ENCODE results near the gene CRB3. TPM values are rescaled to one million over a fixed set of nuclear protein-coding genes. Genes with fewer than 3 reads are reported as not detected.
"Not testable (repeated sequence)": the region's sequence is repeated elsewhere in the genome, so short reads cannot be mapped to it uniquely, and the experiment has no call there.

The CRB3 gene
- total RNA-seq, 1 experiment from 2014 or later: 53.9 TPM

DNA sequence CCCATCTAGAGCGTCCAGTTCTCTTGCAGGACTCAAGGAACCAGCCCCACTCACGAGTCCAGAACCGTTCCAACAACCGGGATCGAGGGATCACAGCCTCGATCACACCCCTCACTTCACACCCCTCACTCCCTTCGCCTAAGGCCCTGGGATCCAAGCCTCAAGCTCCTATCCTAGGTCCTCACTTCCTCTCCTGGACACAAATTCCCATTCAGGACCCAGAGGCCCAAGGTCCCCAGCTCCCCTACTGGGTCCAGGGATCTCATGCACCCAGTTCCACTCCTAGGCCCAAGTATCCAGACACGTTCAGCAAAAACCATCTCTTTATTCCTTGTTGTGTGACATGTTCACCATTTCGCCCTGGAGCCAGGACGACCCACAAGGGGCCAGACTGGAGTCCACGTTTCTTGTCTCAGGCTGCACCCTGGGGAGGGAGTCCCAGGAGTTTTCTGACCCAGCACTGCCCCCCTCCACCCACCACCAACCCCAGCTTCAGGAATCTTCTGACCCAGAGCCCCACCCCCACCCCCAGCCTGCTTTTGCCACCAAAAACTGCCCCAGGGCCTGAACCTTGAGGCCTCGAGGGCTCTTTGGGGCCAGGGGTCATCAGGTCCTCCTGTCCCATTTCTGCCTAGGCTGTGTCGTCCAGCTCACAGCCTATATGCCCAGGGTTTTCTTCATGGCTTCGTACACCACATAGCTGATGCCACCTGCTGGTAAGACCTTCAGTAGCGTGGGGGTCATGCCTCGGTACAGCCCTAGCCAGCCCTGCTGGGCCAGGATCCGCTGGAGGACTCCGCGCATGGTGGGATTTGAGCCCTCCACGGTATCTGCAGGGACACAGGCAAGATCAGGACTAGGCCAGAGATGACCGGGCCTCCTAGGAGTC lies 38.1 kb upstream of the CRB3 start:
- H3K4me1 ChIP-seq: peaks cover 20% of the 10 kb centered on the region
- POLR2A ChIA-PET: interaction anchor here (0.6 to 2.0 kb wide), 6 partner anchors 24 to 300 kb away, joined by 3 to 27 read pairs (median 14); partner anchors contain the start of genes ALKBH7 and SLC25A23
- no peaks in the 10 kb centered on the region for H3K9me3 ChIP-seq
- H3K27me3 Mint-ChIP-seq (ENCODE audit: insufficient read depth, unreplicated experiment): no peaks in the 10 kb centered on the region
- H3K4me3 ChIP-seq (ENCODE audit: low read depth, low read length): peak overlapping the region; percentile 23
- peak overlapping the region; percentile 77 for H3K4me3 Mint-ChIP-seq (ENCODE audit: unreplicated experiment)
- peaks cover 2% of the 10 kb centered on the region for H3K36me3 ChIP-seq (ENCODE audit: control insufficient read depth, insufficient read depth, low read length)
- DNase-seq: peak; percentile 53 to 68
- CTCF ChIA-PET: interaction anchor here (0.5 to 2.0 kb wide), 10 partner anchors 10 to 300 kb away, joined by 3 to 6 read pairs (median 3); partner anchors contain the start of genes ALKBH7 and SLC25A23
- H3K36me3 Mint-ChIP-seq (ENCODE audit: insufficient read depth, unreplicated experiment): peaks cover 40% of the 10 kb centered on the region
- intact Hi-C loops (cut with micrococcal nuclease; ENCODE audit: unreplicated experiment): loop anchor here (1.0 to 10.0 kb wide), 4 partner anchors 39 to 449 kb away; partner anchors contain the start of genes ALKBH7, CRB3, MLLT1 and RANBP3
- peaks cover 6% of the 10 kb centered on the region for H3K4me1 Mint-ChIP-seq (ENCODE audit: low read depth, unreplicated experiment)
- TSS peak; percentile 96 for BruUV-seq (replicated peaks)
- H3K9me3 Mint-ChIP-seq (ENCODE audit: unreplicated experiment): no peaks in the 10 kb centered on the region
- no peaks in the 10 kb centered on the region for H3K27me3 ChIP-seq (replicated peaks; ENCODE audit: control insufficient read depth, insufficient read depth, low read length)
- TF ChIP-seq, protein P1, sequence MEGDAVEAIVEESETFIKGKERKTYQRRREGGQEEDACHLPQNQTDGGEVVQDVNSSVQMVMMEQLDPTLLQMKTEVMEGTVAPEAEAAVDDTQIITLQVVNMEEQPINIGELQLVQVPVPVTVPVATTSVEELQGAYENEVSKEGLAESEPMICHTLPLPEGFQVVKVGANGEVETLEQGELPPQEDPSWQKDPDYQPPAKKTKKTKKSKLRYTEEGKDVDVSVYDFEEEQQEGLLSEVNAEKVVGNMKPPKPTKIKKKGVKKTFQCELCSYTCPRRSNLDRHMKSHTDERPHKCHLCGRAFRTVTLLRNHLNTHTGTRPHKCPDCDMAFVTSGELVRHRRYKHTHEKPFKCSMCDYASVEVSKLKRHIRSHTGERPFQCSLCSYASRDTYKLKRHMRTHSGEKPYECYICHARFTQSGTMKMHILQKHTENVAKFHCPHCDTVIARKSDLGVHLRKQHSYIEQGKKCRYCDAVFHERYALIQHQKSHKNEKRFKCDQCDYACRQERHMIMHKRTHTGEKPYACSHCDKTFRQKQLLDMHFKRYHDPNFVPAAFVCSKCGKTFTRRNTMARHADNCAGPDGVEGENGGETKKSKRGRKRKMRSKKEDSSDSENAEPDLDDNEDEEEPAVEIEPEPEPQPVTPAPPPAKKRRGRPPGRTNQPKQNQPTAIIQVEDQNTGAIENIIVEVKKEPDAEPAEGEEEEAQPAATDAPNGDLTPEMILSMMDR (IDR thresholded peaks at IDR 0.05; ENCODE audit: insufficient read depth in 1 of 2, low read depth in 1 of 2, low read length in 1 of 2, severe bottlenecking in 1 of 2, unreplicated experiment in 1 of 2): peak in 1 of 2 experiments; percentile 26
- H3K27ac Mint-ChIP-seq (ENCODE audit: unreplicated experiment): peak overlapping the region; percentile 95

DNA sequence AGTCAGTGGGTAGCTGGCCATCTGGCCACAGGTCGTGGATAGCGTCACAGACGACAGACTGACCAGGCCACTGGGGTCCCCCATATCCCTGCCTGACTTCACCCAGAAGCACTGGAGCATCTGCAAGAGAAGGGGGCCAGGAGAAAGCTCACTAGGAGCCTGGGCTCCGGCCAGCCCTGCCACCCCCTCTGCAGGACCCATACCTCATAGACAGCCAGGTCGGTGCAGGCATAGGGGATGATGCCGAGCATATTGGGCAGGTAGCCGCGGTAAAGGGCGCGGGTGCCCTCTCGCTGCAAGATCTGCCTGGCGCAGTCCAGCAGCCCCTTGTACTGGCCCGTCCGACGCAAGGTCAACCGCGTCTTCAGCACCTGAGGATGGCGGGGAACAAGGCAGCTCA lies 36.9 kb upstream of the CRB3 start:
- Histone ChIP-seq H3K9me3 (no peaks in the 10 kb centered on the region), H3K4me3 (ENCODE audit: low read depth, low read length) (no peak overlapping the region), H3K4me1 (peaks cover 20% of the 10 kb centered on the region), H3K36me3 (ENCODE audit: control insufficient read depth, insufficient read depth, low read length) (no peaks in the 10 kb centered on the region), H3K27me3 (replicated peaks; ENCODE audit: control insufficient read depth, insufficient read depth, low read length) (no peaks in the 10 kb centered on the region)
- DNase-seq: no peak
- TF ChIP-seq, protein P1 (IDR thresholded peaks at IDR 0.05; ENCODE audit: insufficient read depth in 1 of 2, low read depth in 1 of 2, low read length in 1 of 2, severe bottlenecking in 1 of 2, unreplicated experiment in 1 of 2): no peak
- intact Hi-C loops (cut with micrococcal nuclease; ENCODE audit: unreplicated experiment): loop anchor here (5.0 to 10.0 kb wide), 2 partner anchors 152 to 450 kb away; partner anchors contain the start of genes MLLT1 and RANBP3
- no peak overlapping the region for H3K4me3 Mint-ChIP-seq (ENCODE audit: unreplicated experiment)
- H3K9me3 Mint-ChIP-seq (ENCODE audit: unreplicated experiment): no peaks in the 10 kb centered on the region
- H3K36me3 Mint-ChIP-seq (ENCODE audit: insufficient read depth, unreplicated experiment): peaks cover 30% of the 10 kb centered on the region
- BruUV-seq (replicated peaks): no TSS peak
- ChIA-PET POLR2A (no interaction called here), CTCF (interaction anchor here (0.6 kb wide), 2 partner anchors 147 to 153 kb away, joined by 3 read pairs; no protein-coding TSS in a partner anchor)
- no peak overlapping the region for H3K27ac Mint-ChIP-seq (ENCODE audit: unreplicated experiment)
- H3K4me1 Mint-ChIP-seq (ENCODE audit: low read depth, unreplicated experiment): peaks cover 6% of the 10 kb centered on the region
- no peaks in the 10 kb centered on the region for H3K27me3 Mint-ChIP-seq (ENCODE audit: insufficient read depth, unreplicated experiment)

DNA sequence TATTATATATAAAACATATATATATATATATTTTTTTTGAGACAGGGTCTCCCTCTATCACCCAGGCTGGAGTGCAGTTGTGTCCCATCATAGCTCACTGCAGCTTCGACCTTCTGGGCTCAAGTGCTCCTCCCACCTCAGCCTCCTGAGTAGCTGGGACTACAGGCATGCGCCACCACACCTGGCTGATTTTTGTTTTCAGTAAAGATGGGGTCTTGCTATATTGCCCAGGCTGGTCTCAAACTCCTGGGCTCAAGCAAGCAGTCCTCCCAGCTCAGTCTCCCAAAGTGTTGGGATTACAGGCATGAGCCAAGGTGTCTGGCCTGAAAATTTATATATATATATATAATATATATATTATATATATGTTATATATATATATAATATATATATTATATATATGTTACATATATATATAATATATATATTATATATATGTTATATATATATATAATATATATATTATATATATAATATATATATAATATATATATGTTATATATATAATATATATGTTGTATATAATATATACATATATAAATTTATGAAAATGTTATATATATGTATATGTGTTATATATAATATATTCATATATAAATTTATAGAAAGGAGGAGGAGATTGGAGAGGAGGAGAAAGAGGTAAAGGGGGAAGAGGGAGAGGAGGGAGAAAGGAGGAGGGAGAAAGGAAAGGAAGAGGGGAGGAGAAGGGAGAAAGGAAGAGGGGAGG lies 35.2 kb upstream of the CRB3 start:
- H3K4me3 Mint-ChIP-seq (ENCODE audit: unreplicated experiment); H3K27me3 ChIP-seq (replicated peaks; ENCODE audit: control insufficient read depth, insufficient read depth, low read length); DNase-seq; CTCF ChIA-PET; H3K4me3 ChIP-seq (ENCODE audit: low read depth, low read length); H3K36me3 ChIP-seq (ENCODE audit: control insufficient read depth, insufficient read depth, low read length); H3K9me3 Mint-ChIP-seq (ENCODE audit: unreplicated experiment); BruUV-seq (replicated peaks); H3K27ac Mint-ChIP-seq (ENCODE audit: unreplicated experiment); H3K27me3 Mint-ChIP-seq (ENCODE audit: insufficient read depth, unreplicated experiment); H3K9me3 ChIP-seq; H3K4me1 Mint-ChIP-seq (ENCODE audit: low read depth, unreplicated experiment): not testable (repeated sequence)
- POLR2A ChIA-PET: interaction anchor here (0.6 kb wide), 1 partner anchor 27 kb away, joined by 6 read pairs; no protein-coding TSS in a partner anchor
- H3K4me1 ChIP-seq: peaks cover 11% of the 10 kb centered on the region
- intact Hi-C loops (cut with micrococcal nuclease; ENCODE audit: unreplicated experiment): loop anchor here (5.0 to 10.0 kb wide), 2 partner anchors 154 to 452 kb away; partner anchors contain the start of genes MLLT1 and RANBP3
- H3K36me3 Mint-ChIP-seq (ENCODE audit: insufficient read depth, unreplicated experiment): peaks cover 13% of the 10 kb centered on the region

All from Caco-2 (cell line).